HG03175 (cell line): ENCODE results near the gene SHISAL2A.
"Not testable (repeated sequence)": the region's sequence is repeated elsewhere in the genome, so short reads cannot be mapped to it uniquely, and the experiment has no call there.

Source experiments
- ATAC-seq: cut with Tn5 transposase; IDR thresholded peaks from one replicate; pipeline ENCODE4 v1.9.1; 2021; ENCODE audit warnings: mild to moderate bottlenecking, moderate library complexity; ENCODE audit not compliant: unreplicated experiment

The SHISAL2A gene

GRCh38 chr1:52680353-52680752 is 47.4 kb downstream of the SHISAL2A start:
- ATAC-seq = no peak

GRCh38 chr1:52681136-52681535 is 48.2 kb downstream of the SHISAL2A start:
- no peak for ATAC-seq

- no peak for ATAC-seq
Measured at GRCh38 chr1:52683367-52683940, 50.5 kb downstream of the SHISAL2A start.

GRCh38 chr1:52684545-52684944 is 51.6 kb downstream of the SHISAL2A start:
- no peak for ATAC-seq

- not testable (repeated sequence) for ATAC-seq
Measured at GRCh38 chr1:52686261-52686751, 53.3 kb downstream of the SHISAL2A start.

GRCh38 chr1:52686830-52687229 is 53.9 kb downstream of the SHISAL2A start:
- no peak for ATAC-seq

GRCh38 chr1:52691821-52692220 is 58.9 kb downstream of the SHISAL2A start:
- ATAC-seq = no peak

- ATAC-seq = no peak
Measured at GRCh38 chr1:52692697-52693096, 59.7 kb downstream of the SHISAL2A start.

GRCh38 chr1:52693351-52693750 is 60.4 kb downstream of the SHISAL2A start:
- ATAC-seq = not testable (repeated sequence)

GRCh38 chr1:52693843-52694242 is 60.9 kb downstream of the SHISAL2A start:
- no peak for ATAC-seq

- no peak for ATAC-seq
Measured at GRCh38 chr1:52695627-52696026, 62.7 kb downstream of the SHISAL2A start.

- ATAC-seq = no peak
Measured at GRCh38 chr1:52697795-52698674, 65.1 kb downstream of the SHISAL2A start, which contains the start of gene COA7. Gene COA7, minus strand, starts transcription at chr1:52698347. Its CDS starts 21 bp downstream, at chr1:52698326.

- peak; percentile 95 for ATAC-seq
Measured at GRCh38 chr1:52702886-52703787, 70.2 kb downstream of the SHISAL2A start.

- no peak for ATAC-seq
Measured at GRCh38 chr1:52706136-52706670, 73.2 kb downstream of the SHISAL2A start.
